ENCODE data around the gene HOXC5. TPM values are rescaled to one million over a fixed set of nuclear protein-coding genes. Genes with fewer than 3 reads are reported as not detected.
"Not testable (repeated sequence)": the region's sequence is repeated elsewhere in the genome, so short reads cannot be mapped to it uniquely, and the experiment has no call there.

Gene HOXC5
- total RNA-seq, 8 experiments from 2014 or later, result 4.4 to 49.2 (median 10.4) TPM

GRCh38 chr12:54080008-54080924 lies 47.4 kb downstream of the HOXC5 start:
- H3K27ac ChIP-seq, result peak overlapping the region; percentile 98 to 100
- H3K4me3 ChIP-seq, result peak overlapping the region; percentile 50 to 76 (median 52)
- H3K4me1 ChIP-seq (replicated peaks in 1 of 2), result peaks cover 43 to 49% of the 10 kb centered on the region in 2 donors
- ATAC-seq (replicated peaks in 6 of 8); in situ Hi-C loops (cut with MboI; ENCODE audit: low pct_unique_long_range_greater_than_20kb in 2 of 9, low sequenced_read_pairs in 9 of 9, unreplicated experiment in 9 of 9): not testable (repeated sequence)
- WGBS, 10 experiments, result 0 to 100% (median 0%) methylated on average over 1 to 18 of the region's 19 CpGs; no CpG with 5 or more reads in 1 of the 10 experiments

- Histone ChIP-seq H3K4me3 (peak overlapping the region; percentile 50 to 76 (median 52)), H3K4me1 (replicated peaks in 1 of 2) (peaks cover 43 to 49% of the 10 kb centered on the region in 2 donors), H3K27ac (peak overlapping the region; percentile 98 to 100)
- no CpG with 5 or more reads among the region's 16 CpGs for WGBS, 10 experiments
- in situ Hi-C loops (cut with MboI; ENCODE audit: low pct_unique_long_range_greater_than_20kb in 2 of 9, low sequenced_read_pairs in 9 of 9, unreplicated experiment in 9 of 9), result not testable (repeated sequence)
- ATAC-seq (replicated peaks in 6 of 8), result peak in 4 of 8 experiments; percentile 16 to 29 (median 22)
These were observed 48.2 kb downstream of the HOXC5 start for GRCh38 chr12:54081053-54081514.

GRCh38 chr12:54081581-54082396 lies 48.9 kb downstream of the HOXC5 start:
- Histone ChIP-seq H3K4me3 (peak overlapping the region; percentile 47 to 76 (median 52)), H3K4me1 (replicated peaks in 1 of 2) (peaks cover 42 to 49% of the 10 kb centered on the region in 2 donors), H3K27ac (peak overlapping the region; percentile 95 to 100)
- ATAC-seq (replicated peaks in 6 of 8); in situ Hi-C loops (cut with MboI; ENCODE audit: low pct_unique_long_range_greater_than_20kb in 2 of 9, low sequenced_read_pairs in 9 of 9, unreplicated experiment in 9 of 9): not testable (repeated sequence)
- 0 to 100% (median 5%) methylated on average over 1 to 12 of the region's 35 CpGs; no CpG with 5 or more reads in 2 of the 10 experiments for WGBS, 10 experiments

GRCh38 chr12:54082397-54082892 lies 49.6 kb downstream of the HOXC5 start:
- Histone ChIP-seq H3K4me3 (peak overlapping the region; percentile 47 to 76 (median 52)), H3K4me1 (replicated peaks in 1 of 2) (peaks cover 35 to 46% of the 10 kb centered on the region in 2 donors), H3K27ac (peak overlapping the region; percentile 95 to 100)
- in situ Hi-C loops (cut with MboI; ENCODE audit: low pct_unique_long_range_greater_than_20kb in 2 of 9, low sequenced_read_pairs in 9 of 9, unreplicated experiment in 9 of 9), result no loop called here
- WGBS, 10 experiments, result 0% methylated on average over 1 to 13 of the region's 36 CpGs; no CpG with 5 or more reads in 7 of the 10 experiments
- peak in 6 of 8 experiments; percentile 79 to 98 (median 96) for ATAC-seq (replicated peaks in 6 of 8)

Other genes starting within 250 kb of the HOXC5 start
- 1 to 10 TPM in 2 of 8 experiments, under 1 TPM in 4, not detected in 2; 0.05 to 4.7 (median 0.38) TPM for gene HOXC13, start 94.2 kb upstream of the HOXC5 start, total RNA-seq
- gene HOXC12, start 78.1 kb upstream of the HOXC5 start, total RNA-seq, result 1 to 10 TPM in 1 of 8 experiments, under 1 TPM in 5, not detected in 2; 0.13 to 5.2 (median 0.34) TPM
- gene HOXC11, start 59.9 kb upstream of the HOXC5 start, total RNA-seq, result 1 to 10 TPM in 1 of 8 experiments, under 1 TPM in 5, not detected in 2; 0.08 to 9.5 (median 0.35) TPM
- gene HOTAIR, start 58.1 kb upstream of the HOXC5 start, total RNA-seq, result 1 to 10 TPM in 1 of 8 experiments, under 1 TPM in 4, not detected in 3; 0.14 to 8.0 (median 0.42) TPM
- gene HOXC10, start 47.9 kb upstream of the HOXC5 start, total RNA-seq, result 10 to 100 TPM in 1 of 8 experiments, 1 to 10 TPM in 2, under 1 TPM in 2, not detected in 3; 0.14 to 75.5 (median 1.0) TPM
- gene HOXC9, start 32.9 kb upstream of the HOXC5 start, total RNA-seq, result 10 to 100 TPM in 2 of 8 experiments, 1 to 10 TPM in 6; 1.2 to 21.2 (median 2.3) TPM
- gene HOXC8, start 24.1 kb upstream of the HOXC5 start, total RNA-seq, result 10 to 100 TPM in 3 of 8 experiments, 1 to 10 TPM in 3, under 1 TPM in 2; 0.33 to 20.6 (median 4.9) TPM
- 10 to 100 TPM in 7 of 8 experiments, 1 to 10 TPM in 1; 6.1 to 59.7 (median 22.2) TPM for gene HOXC6, start 4.6 kb upstream of the HOXC5 start, total RNA-seq
- gene HOXC4, start 20.8 kb downstream of the HOXC5 start, total RNA-seq, result 10 to 100 TPM in 7 of 8 experiments, 1 to 10 TPM in 1; 9.5 to 73.9 (median 40.4) TPM
- gene SMUG1, start 155.9 kb downstream of the HOXC5 start, total RNA-seq, result 10 to 100 TPM; 22.7 to 55.9 (median 32.2) TPM
- gene CBX5, start 247.1 kb downstream of the HOXC5 start, total RNA-seq, result 100 to 1,000 TPM in 2 of 8 experiments, 10 to 100 TPM in 6; 20.8 to 172 (median 79.4) TPM
- gene HNRNPA1, start 247.7 kb downstream of the HOXC5 start, total RNA-seq, result 1,000 to 10,000 TPM in 6 of 8 experiments, 100 to 1,000 TPM in 2; 737 to 3,366 (median 1,605) TPM

All from motor neuron (in vitro differentiated cells).